Erythroblast (primary cell): Measurements from ENCODE around the gene HOXC6.

Experiments used
- DNase-seq, 2 experiments: peaks; one replicate each; lab custom pipeline; 2025; lab: John Stamatoyannopoulos, UW
- GATA1 ChIP-seq: IDR thresholded peaks from 2 replicates; pipeline ENCODE4 v1.6.1; 2011; ENCODE audit warnings: low read depth, mild to moderate bottlenecking, control low read depth, low read length, moderate library complexity
- POLR2A ChIP-seq: IDR thresholded peaks from 2 replicates; pipeline ENCODE4 v1.6.1; 2011; ENCODE audit warnings: mild to moderate bottlenecking, low read length

Gene HOXC6

DNA sequence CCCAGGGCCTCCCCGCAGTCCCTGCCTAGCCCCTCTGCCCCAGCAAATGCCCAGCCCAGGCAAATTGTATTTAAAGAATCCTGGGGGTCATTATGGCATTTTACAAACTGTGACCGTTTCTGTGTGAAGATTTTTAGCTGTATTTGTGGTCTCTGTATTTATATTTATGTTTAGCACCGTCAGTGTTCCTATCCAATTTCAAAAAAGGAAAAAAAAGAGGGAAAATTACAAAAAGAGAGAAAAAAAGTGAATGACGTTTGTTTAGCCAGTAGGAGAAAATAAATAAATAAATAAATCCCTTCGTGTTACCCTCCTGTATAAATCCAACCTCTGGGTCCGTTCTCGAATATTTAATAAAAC, 2.2 kb downstream of the HOXC6 start:
- TF ChIP-seq GATA1 (no peak), POLR2A (no peak)
- DNase-seq, result no peak

DNA sequence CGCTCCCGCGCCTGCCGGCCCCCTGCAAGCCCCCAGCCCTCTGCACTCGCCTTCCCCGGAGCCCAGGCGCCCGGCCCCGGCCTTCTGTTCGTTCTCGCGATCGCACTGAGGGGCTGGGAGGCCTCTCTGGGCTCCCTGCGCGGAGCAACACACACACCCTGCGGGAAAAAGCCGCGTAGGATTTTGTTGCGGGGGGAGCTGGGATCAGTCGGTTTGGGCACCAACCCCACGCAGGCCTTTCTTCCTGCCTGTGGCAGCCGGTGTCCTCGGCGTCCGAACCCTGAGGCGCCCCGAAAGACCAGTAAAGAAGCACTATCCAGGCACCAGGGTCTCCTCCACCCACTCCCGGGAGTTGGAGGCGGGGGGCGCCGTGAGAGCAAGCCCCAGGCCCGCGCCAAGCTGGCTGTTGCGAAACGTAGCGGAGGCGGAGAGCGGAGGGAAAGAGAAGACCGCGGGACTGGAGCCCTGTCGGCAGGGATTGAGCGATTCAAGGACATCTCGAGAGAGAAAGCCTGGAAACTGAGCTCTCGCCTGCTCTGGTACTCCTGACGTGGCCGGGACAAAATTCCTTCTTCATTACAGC, 2.7 kb downstream of the HOXC6 start:
- TF ChIP-seq GATA1, result no peak
- TF ChIP-seq POLR2A, result no peak
- DNase-seq, result no peak

DNA sequence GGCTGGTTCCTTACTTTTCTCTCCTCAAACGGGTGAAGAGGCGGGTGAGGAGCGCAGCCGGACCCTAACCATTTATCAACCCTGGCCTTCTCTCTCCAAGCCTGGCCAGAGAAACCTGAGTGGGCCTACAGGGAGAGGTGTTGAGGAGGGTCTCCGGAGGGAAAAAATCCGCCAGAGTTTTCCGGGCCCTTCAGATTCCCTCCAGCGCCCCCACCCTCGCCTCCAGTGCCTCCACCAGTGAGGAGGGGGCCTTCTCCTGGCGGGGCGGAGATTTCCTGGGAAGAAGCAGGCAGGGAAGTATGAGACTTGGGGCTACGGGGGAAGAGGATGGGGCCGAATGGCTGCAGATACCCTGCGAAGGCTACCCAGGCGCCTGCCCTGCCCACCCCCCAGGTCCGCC, 3.2 kb downstream of the HOXC6 start:
- DNase-seq, result no peak
- TF ChIP-seq POLR2A (no peak), GATA1 (no peak)

DNA sequence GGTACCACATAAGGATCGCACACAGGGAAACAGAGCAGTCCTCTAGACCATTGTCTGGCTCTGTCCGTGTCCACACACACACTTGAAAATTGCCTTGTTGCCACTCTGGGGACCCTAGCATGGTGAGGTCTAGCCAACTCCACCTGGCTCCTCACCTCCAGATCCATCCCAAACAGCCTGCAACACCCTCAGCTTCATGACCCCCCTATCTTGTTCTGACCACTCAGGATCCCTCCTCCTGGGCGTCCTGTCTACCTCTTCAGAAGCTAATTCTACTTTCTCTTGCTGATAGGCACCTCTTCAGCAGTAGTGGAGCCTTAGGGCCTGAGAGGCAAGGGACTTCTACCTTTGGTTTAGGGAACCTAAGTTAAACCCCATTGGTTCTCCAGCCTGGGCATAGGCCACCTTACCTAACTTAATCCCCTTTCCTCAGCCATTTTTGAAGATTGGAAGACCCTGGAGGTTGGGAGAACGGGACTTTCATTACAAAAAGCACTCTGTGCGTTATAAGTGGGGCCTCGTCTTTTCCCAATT, 3.9 kb downstream of the HOXC6 start:
- no peak for DNase-seq
- TF ChIP-seq GATA1 (no peak), POLR2A (no peak)

DNA sequence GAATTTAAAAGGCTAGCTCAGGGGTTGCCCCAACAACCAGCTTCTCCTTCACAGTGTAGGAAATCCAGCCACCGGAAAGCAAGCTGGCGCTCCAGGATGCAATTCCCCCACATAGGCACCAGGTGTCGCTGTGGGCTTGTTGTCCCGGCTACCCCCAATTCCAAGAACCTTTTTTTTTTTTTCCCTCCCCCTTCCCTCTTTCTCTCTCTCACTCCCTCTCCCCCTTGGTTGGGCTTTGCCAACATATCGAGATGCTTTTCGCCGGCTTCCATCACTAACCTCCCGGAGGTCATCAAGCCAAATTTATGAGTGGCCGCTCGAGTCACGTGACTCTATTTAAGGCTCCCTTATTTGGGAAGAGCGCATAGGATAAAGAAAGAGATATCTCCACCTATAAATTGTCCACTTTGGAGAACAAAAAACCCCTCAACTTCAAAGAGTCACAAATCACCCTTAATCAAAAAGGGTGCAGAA, 4.4 kb downstream of the HOXC6 start, which contains the start of gene HOXC5:
HOXC5 (plus strand) TSS at position 424 of the 474 bp plus-strand sequence. CDS start 73 bp downstream, outside the sequence.
- no peak for TF ChIP-seq GATA1
- no peak for TF ChIP-seq POLR2A
- peak; percentile 67 to 80 for DNase-seq

DNA sequence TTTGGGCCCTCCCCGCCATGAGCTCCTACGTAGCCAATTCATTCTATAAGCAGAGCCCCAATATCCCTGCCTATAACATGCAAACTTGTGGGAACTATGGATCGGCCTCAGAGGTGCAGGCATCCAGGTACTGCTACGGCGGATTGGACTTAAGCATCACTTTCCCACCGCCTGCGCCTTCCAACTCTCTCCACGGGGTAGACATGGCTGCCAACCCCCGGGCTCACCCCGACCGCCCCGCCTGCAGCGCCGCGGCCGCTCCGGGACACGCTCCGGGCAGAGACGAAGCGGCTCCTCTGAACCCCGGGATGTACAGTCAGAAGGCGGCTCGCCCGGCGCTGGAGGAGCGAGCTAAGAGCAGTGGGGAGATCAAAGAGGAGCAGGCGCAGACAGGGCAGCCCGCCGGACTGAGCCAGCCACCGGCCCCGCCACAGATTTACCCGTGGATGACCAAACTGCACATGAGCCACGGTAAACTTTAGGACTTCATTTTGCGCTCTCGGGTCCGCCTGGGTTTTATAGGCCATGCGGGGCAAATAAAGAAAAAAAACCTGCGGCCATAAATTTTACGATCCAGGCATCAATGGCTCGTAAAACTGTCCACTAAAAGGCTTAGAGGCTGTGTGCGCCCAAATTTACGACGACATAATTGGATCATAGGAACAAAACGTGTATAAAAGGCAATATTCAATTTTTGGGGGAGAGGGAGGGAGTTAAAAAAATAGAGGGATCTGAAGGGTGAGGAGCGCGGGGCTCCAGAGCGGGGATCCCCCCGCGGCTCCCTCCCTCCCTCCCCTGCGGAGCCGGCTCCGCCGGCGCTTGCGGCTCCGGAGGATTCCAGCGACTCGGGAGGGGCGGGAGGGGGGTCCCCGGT, 5.1 kb downstream of the HOXC6 start:
- TF ChIP-seq POLR2A (no peak), GATA1 (no peak)
- no peak for DNase-seq

DNA sequence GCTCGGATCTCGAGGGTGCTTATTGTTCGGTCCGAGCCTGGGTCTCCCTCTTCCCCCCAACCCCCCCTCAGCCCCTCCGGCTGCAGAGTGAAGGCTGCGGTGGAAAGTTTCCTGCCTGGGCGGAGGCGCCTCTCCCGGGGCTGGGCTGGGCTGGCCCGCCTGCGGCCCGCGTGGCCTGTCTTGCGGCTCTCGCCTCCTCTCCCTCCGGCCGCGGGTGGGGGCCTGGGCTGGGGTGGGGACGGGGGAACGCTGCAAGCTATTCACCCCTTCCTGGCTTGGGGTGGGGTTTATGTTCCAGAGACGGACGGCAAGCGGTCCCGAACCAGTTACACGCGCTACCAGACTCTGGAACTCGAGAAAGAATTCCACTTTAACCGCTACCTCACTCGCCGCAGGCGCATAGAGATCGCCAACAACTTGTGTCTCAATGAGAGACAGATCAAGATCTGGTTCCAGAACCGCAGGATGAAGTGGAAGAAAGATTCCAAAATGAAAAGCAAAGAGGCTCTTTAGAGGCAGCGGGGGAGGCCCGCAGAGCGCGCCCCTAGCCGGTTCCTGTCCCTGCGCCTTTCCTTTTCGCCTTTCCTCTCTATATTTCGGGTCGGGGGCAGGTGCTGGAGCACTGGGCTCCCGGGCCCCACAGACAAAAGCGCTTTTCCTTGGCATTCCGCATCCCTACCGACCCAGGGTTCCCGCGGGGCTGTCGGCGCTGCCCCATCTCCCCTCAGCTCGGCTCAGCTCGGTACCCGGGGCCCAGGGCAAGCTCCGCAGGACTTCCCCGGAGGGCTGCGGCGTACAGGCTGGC, 5.9 kb downstream of the HOXC6 start:
- no peak for DNase-seq
- no peak for TF ChIP-seq POLR2A
- no peak for TF ChIP-seq GATA1

DNA sequence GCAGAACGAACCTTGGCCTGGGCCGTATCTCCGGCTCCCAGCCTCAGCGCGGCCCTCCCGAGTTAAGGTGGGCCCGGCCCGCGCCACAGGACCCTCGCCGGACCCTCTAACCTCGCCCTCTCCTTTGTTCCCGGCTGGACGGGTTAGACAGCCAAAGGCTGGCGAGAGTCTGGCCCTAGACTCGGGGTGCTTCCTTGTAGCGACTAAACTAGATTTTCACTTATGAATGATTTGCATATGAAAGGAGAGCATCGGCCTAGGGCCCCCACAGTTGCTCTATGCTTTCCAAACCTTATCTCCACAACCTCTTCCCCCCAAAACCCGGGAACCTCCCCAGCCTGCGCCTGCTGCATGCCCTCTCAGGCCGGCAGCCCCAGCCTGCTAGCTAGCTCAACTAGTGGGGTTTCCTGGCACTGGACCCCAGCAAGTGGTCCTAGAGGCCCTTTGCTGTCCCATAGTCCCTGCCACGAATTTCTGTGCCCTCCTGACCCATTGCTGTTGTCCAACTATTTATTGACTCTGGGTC, 6.6 kb downstream of the HOXC6 start:
- TF ChIP-seq POLR2A (no peak), GATA1 (no peak)
- DNase-seq, result no peak

DNA sequence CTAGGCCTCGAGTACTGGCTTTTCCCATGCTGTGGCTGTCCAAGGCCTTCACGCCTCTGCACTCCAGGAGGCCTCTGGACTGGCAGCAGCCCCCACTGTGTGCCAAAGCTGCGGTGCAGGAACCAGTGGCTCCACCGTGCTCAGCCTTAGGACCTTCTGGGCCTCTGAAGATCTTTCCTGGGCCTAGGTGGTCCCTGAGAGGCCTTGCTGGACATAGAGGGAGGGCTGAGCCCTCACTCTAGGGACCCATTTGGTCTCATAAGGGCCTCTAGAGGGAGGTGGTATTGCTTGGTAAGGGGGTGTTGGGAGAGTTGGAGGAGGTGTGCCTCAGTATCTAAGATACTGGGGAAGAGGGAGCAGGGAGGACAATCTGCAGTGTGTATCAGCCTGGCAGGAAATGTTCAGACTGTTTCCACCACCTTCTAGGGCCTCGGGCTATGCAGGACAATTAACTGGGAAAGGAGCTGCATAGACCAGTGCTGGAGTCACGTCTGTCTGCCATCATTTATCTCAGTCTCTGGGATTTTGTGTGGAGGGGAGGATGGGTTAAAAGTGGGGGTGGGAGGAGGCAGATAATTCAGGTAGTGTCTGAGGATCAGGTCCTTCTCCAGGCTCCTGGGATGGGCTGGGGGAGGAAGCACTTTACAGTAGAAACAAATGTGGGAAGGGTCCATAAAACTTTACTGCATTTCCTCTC, 7.5 kb downstream of the HOXC6 start:
- no peak for DNase-seq
- TF ChIP-seq GATA1 (no peak), POLR2A (no peak)

DNA sequence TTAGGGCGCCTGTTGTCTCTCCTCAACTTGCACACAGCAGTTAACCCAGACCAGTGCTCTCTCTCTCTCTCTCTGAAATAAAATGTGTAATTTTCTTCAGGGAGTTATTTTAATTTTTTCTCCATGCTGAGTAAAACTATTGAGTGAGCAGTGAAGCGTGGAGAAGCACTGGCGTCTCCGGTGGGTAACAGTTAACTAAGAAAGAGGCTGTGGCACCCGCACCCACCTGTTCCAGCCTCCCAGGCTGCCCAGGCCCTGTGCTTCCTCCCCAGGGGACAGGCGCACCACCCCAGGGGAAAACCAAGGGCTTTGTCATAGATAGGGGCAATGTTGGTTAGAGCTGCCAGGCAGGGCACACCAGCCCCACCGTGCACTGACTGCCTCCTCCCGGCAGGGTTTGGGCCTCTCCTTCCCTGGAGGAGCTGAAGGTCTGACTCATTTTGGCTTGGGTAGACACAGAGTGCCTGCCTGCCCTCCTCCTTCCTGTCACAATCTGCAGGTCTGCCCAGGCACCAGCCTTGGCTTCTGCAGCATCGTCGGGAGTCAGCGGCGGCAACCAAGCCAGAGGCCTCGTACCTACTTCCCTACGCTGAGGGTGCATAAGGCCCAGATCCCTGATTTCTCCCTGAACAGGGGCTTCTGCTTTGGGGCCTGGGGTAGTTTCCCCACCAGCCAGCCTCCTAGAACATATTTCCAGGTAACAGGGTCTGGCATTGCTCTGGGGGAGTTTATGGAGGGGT, 8.6 kb downstream of the HOXC6 start:
- no peak for DNase-seq
- TF ChIP-seq POLR2A (no peak), GATA1 (no peak)

DNA sequence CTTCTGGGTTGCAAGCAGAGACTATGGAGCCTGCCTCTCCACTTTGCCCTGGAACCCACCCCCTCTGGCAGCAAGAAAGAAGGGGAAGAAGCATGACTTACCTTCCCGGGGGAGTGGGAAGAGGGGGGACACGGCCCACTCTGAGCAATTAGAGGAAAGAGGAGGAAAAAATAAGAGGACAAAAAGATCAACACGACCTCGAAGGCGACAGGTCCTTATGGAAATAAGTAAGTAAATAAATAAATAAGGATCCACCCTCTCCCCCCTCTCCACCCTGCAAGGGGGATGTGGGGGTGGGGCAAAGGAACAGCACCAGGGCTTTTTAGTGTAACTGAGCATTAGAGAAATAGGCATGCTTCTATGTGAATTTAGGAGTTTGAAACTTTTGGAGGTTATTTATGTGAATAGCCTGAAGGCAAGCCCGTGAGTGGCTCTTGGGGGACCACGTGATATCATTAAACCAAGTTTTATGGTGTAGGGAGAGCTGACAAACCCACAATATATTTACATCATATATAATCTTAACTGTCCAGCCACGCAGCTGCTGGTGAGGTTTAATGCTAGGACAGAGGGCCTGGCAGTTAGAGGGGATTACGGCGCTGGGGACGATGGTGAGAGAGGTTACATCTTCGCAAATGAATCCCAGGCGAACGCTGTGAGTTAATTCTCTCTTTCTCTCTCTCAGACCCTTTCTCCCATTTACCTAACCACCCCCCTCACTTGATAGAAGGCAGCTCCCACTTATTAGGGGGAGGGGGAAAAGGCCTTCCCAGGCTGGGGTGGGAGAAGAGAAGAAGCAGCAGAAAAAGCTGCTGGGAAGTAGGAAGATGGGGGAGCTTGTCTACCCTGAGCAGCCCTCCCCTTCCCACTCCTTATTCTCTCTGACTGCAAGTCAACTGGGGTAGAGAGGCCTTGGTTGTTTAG, 9.4 kb downstream of the HOXC6 start:
- TF ChIP-seq POLR2A, result no peak
- no peak for TF ChIP-seq GATA1
- DNase-seq, result no peak
